GM21367 (cell line): ENCODE data around the gene KLHL36.

Source experiments
- ATAC-seq: cut with Tn5 transposase; IDR thresholded peaks from one replicate; pipeline ENCODE4 v1.9.1; 2021; ENCODE audit not compliant: unreplicated experiment

KLHL36 gene

DNA sequence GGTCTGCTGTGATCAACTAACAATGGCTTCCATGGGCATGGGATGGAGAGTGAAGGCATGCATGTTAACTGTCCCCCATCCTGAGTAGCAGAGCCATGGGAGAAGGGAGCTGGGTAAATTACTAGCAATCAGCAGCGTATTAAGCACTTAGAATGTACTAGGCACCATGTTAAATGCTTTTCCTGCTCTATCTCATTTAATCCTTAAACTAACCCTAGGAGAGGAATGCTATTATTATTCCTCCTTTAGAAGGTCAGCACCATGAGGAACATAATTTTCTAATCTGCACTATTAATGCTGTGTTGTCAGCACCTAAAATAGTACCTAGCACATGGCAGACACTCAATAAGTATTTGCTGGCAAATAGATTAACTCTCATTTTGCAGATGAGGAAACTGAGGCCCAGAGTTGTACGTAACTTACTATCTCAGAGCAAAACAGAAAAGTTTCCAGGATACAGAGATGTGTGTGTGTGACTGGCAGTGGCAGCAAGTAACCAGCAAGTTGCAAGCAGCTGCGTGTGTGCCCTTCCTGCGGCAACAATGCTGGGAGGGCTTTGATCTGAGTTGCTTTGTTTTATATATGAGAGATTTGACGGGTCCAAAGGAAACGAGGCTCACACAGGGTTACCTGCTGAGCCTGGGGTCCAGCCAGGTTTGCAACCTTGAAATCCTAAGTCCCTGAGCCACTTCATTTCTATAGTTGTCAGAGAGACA lies 6.5 kb upstream of the KLHL36 start:
- no peak for ATAC-seq

DNA sequence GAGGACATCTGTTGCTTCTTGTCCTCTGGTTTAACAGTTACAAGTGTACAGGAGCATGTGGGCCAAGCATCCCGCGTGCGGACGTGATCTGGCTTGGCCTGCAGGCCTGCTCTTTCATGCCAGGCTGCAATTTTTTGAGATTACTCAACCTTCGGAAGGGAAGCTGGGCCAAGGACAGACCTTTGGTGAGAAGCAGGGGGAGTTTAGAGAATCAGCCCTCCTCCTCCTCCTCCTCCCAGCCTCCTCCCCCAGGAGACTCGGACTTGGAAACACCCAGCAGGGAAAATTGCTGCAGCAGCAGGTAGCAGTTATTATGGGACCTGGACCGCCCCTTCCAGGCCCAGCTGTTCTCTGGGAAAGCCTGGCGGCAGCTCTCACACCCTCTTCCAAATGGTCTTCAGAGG lies 5.1 kb upstream of the KLHL36 start:
- no peak for ATAC-seq

DNA sequence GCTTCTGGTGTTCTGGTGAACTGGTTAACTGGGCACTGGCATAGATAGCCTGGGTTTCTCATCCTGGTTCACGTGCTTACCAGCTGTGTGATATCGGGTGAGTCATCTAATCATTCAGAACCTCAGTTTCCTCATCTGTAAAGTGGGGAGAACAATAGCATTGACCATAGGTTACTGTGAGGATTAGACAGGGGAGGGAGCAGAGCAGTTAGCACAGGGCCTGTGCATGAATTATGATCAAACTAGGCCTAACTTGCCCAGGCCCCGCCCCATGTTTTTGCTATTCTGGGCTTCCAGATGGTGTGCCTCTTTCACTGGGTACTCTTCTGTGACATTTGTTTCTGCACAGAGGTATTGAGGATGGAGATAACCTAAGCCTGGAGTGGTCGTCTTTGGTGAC lies 4.6 kb upstream of the KLHL36 start:
- ATAC-seq = no peak

DNA sequence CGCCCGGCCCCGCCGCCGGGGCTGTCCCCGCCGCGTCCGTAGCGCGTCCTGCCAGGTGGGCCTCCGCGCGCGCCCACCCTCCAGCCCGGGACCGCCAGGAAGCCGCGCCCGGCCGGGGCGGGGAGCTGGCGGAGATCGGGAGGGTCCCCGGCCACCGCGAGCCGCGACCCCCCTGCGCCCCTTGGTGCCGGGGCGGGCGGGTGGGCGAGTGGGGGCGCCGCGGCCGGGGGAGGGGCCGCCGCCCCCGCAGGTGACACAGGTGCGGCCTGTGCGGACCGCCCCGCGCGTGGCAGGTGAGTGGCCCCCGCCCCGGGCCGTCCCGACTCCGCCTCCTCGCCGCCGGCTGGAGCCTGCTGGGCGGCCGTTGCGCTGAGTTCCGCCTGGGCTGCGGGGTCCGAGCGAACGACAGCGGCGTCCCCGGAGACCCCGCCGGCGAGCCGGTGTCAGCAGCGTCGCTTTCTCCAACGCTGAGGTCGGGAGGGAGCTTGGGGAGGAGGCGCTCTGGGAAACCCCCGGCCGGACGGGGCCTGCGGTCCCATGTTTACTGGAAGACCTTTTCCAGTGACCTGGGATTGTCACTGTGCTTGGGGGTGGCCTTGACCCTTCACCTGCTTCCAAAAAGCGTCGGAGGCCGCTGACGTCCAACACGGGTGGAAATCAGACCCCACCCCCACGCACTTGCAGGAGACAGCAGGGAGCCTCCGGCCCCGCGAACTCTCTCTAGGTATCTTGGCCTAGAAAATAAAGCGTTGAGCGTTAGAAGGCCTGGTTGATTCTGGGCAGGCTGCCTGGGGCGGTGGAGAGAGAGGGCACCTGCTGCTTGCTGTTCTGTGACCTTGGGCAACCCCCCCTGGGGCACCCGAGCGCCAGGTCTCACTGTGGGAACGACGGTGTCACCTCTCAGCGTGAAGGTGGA lies 542 bp downstream of the KLHL36 start:
- peak; percentile 47 for ATAC-seq

DNA sequence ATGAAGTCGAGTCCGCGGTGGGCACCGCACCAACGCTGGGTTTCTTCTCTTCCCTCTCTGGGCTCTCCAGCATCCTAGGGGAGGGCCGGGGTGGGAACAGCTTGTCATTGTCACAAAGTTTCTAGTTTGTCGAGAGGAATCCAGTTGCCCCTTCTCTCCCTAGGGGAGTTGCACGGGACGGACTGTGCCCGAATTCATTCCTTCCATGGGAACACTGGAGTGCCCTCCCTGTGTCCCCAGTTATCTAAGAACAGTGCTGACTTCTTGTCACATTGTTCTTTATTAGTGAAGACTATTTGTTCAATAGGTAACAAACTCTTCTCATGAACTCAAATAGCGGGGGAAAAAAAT lies 1.2 kb downstream of the KLHL36 start:
- no peak for ATAC-seq

DNA sequence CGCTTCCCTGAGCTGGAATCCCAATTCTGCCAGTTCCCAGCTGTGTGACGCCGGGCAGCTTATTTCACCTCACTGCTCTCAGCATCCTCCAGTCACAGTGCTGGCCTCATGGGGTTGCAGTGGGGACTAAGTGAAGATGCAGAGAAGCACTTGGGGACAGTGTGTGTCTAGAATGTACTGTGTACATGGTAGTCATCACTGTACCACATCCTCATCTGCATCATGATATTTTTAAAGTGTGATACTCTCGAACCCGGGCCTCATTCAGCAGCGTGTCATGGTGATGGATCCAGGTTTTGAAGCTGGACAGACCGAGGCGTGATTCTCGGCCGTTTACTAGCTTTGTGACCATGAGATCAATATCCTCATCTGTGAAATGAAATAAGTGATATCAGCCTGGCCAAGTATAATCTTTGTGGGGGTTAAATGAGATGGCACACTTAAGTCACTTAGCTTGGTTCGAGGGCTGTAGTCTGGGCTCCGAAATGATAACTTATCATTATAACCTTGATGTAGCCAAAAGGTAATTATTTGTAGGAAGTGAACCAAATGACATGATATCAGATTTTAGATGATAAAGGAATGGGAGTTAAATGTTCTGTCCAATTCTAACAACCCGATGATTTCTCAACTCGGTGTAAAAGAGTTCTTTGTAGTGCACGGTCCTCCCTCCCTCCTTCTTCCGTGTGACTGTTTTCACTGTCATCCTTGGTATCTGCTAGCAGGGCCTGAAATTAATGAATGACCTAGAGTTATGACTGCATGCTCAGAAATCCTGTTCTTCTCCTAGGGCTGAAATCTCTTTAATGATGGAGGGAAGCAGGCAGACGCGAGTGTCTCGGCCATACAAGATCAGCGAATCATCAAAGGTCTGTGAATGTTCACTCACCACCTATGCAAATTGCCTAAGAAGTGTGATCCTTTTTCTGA lies 2.0 kb downstream of the KLHL36 start:
- ATAC-seq = no peak

DNA sequence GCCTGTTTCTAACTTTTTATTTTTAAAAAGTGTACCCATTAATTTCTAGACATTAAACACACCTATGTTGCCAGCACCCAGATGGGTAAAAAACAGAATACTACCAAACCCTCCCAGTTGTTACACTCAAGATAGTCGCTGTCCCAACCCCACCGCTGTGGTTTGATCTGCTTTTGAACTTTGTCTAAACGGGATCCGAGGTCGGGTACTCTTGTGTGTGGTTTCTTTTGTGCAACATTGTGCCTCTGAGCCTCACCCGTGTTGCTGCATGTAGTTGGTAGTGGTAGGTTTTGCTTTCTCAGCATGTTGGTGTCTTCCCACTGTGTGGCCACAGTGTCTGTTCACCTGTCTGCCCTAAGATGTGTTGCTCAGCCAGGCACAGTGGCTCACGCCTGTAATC lies 4.3 kb downstream of the KLHL36 start:
- no peak for ATAC-seq

DNA sequence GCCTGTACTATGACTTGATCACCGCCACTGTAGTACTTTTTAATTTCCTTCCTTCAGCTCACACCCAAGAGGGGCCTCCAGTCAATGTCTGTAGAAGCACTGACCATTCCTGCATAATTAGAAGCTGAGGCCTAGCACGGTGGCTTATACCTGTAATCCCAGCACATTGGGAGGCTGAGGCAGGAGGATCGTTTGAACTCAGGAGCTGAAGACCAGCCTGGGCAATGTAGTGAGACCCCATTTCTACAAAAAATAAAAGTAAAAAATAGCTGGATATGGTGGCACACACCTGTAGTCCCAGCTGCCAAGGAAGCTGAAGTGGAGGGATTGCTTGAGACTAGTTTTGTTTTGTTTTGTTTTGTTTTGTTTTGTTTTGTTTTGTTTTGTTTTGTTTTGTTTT lies 5.9 kb downstream of the KLHL36 start:
- no peak for ATAC-seq

DNA sequence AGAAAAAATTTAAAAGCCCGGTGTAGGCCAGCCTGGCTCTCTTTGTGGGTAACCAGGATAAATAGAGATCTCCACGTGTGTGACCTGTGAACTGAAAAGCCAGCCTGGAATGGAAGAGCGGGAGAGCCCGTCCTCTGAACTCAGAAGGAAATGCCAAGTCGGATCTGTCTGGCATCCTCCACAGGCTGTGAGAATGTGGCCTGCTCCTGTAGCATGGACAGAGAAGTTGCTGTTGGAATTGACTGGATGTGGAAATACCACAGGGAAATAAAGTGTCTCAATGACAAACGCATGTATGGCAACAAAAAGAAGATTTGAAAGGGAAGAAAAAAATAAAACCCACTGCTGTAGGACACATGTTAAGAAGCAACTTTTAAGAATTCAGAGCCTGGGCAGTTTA lies 6.7 kb downstream of the KLHL36 start:
- ATAC-seq = no peak

DNA sequence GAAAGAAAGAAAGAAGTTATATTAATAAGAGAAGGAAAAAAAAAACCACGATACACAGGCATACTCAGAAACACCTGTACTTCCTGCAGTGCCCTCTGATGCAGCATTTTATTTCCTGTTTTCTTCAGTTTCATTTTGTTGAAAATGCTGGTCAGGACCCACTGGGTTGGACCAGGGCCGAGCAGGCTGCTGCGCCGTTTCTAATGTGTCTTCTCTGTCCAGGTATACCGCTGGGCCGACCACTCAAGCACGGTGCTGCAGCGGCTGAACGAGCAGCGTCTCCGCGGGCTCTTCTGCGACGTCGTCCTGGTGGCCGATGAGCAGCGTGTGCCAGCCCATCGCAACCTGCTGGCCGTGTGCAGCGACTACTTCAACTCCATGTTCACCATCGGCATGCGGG lies 8.3 kb downstream of the KLHL36 start:
- ATAC-seq = no peak

DNA sequence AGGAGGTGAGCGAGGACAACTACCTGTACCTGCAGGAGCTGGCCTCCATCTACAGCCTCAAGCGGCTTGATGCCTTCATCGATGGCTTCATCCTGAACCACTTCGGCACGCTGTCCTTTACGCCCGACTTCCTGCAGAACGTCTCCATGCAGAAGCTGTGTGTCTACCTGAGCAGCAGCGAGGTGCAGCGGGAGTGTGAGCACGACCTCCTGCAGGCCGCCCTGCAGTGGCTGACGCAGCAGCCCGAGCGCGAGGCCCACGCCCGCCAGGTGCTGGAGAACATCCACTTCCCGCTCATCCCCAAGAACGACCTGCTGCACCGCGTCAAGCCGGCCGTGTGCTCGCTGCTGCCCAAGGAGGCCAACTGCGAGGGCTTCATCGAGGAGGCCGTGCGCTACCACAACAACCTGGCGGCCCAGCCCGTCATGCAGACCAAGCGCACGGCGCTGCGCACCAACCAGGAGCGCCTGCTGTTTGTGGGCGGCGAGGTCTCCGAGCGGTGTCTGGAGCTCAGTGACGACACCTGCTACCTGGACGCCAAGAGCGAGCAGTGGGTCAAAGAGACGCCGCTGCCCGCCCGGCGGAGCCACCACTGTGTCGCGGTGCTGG lies 9.0 kb downstream of the KLHL36 start:
- no peak for ATAC-seq

DNA sequence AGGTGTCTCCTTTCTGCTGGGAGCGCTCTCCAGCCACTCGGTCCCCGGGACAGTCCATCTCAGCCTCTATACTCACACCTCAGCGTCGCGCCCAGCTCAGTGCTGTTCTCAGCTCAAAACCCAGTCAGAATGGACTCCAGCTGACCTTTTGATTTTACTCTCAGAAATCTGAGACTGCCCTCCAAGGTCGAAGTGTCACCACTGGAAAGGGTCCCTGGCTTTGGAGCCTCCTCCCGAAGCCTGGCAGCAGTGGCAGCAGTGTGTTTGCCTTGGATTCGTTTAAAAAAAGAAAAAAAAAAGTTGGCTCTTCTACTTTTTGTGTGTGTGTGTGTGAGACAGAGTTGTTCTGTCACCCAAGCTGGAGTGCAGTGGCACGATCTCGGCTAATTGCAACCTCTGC lies 10.4 kb downstream of the KLHL36 start:
- ATAC-seq = no peak

DNA sequence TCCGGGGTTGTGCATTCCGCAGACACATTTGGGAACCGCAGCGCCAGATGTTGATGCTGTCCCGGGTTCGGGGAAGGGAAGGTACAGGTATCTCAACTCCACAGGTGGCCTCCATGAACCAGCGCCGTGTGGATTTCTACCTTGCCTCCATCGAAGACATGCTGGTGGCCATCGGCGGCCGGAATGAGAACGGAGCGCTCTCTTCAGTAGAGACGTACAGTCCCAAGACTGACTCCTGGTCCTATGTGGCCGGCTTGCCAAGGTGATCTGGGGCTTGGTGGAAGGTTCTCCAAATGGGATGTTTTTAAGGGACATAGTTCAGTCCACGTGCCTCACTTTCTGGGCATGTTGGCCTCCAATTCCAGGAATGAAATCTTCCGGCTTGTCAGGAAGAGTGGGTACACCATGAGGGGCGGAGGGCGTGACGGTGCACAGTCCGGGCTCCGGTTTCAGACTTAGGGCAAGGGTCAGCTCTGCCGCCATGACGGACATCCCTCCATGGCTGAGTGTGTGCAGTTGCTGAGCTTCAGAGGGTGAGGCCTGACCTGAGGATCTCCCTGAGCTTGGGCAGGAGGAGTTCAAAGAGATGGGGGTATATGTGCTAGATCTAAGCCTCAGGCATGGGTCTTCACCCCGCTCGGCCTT lies 11.5 kb downstream of the KLHL36 start:
- ATAC-seq = no peak

DNA sequence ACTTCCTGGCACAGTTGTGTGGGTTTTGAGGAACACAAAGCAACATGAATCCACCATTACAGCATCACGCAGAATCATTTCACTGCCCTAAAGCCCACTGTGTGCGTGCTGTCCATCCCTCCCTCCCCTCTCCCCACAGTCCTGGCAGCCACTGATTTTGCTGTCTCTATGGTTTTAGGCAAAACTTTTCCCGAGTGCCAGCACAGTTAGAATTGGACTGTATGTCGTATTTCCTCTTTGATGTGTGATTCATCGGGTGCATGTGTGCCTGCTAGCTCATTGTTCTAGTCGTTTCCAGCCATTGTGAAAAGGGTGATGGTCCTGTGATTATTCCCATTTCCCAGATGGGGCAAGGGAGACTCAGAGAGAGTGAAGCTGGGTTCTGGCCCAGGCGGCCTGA lies 12.7 kb downstream of the KLHL36 start:
- no peak for ATAC-seq

DNA sequence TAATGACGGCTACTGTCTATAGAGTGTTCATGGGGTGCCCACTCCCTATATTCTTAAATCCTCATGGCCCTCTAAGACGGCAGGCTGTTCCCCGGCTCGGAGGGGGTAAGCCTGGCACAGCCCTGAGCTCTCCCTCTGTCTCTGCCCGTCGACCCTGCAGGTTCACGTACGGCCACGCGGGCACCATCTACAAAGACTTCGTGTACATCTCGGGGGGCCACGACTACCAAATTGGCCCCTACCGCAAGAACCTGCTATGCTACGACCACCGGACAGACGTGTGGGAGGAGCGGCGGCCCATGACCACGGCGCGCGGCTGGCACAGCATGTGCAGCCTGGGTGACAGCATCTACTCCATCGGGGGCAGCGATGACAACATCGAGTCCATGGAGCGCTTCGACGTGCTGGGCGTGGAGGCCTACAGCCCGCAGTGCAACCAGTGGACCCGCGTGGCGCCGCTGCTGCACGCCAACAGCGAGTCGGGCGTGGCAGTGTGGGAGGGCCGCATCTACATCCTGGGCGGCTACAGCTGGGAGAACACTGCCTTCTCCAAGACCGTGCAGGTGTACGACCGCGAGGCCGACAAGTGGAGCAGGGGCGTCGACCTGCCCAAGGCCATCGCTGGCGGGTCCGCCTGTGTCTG lies 13.2 kb downstream of the KLHL36 start:
- no peak for ATAC-seq

DNA sequence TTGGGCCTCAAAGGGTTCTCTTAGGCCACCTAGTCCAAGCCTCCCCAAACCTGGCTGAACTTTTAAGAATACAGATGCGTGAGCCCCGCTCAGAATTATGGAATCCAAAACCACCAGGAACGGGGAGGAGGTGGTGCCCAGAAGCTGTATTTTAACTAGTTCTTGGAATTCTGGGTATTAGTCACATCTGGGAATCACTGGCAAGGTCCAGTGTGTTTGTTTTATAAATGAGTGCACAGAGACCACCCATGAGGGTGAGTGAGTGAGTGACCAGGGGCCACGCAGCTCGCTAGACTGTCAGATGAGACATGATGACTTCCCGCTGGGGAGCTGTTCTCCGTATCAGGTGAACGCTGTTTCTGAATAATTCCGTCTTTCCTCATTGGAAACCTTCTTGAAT lies 14.2 kb downstream of the KLHL36 start:
- ATAC-seq = no peak

DNA sequence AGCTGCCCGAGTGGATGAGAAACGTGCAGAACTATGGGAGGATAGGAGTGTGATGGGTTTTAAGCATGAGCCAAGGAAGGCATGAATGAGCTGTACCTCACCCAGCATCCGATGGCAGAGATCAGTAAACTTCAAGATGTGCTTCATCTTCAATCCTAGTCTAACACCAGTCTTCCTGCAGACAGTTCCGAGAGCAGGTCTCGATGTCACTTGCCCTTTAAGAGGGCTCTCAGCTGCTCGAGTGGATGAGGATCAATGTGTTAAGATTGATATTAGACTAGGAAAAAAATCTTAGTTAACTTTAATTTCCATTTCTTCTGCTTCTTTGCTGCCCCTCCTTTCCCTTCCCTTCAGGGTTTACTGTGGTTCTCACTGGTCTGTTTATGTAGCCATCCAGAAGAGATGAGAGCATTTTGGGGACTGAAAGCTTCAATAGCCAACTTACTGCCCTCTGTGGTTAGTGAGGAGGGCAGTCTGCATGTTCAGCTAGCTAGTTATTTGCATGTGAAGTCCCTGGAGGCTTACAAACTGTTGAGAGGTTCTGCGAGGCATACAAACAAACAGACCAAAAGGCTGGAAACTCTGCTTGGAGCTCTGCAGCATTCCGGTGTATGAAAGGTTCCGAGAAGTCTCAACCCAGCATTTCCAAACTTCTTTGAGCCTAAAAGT lies 15.3 kb downstream of the KLHL36 start:
- peak; percentile 84 for ATAC-seq

DNA sequence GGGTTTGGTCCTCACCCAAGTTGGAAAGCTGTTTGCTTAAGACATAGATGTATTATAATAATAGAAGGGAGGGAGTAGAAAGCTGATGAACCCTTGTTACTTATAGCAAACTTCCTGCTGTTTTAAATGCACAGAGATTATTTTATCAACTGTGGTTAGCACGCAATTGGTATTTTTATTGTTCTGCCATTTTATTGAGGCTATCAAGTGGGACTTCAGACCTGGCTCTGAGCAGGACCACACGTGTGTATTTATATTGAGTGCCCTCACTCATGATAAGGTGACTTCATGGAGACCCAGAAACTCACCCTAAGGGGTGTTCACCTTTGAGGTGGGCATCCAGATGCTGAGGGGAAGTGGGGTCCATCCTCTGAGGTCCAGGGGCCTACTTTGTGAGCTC lies 17.0 kb downstream of the KLHL36 start:
- ATAC-seq = no peak

DNA sequence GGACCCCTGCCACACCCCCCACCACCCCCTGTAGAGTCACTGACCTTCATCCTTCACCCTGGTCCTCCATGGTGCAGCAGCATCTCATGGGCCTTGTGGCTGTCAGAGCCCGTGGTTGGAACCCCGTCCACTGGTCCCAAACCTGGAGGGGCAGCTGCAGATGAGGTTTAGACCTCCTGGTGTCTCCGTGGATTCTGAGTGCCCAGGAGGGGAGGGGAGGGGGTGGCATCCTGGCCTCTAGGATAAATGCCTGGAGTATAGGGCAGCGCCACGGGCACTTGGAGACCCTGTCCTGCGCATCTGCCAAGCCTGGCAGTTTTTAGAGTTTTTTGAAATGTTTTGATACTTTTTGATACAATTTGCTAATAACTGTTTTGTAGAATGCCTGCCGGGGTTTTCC lies 17.5 kb downstream of the KLHL36 start:
- ATAC-seq = no peak
